Measurements from ENCODE around the gene HHLA2. TPM values are rescaled to one million over a fixed set of nuclear protein-coding genes. Genes with fewer than 3 reads are reported as not detected.

The HHLA2 gene
- total and polyA plus RNA-seq, 8 donors = 0.47 to 3.0 (median 2.4) TPM

GRCh38 chr3:108293858-108294257, 2.5 kb upstream of the HHLA2 start:
- Histone ChIP-seq H3K27ac (no peak overlapping the region), H3K4me3 (no peak overlapping the region), H3K27me3 (no peaks in the 10 kb centered on the region), H3K36me3 (no peaks in the 10 kb centered on the region), H3K9me3 (no peaks in the 10 kb centered on the region), H3K4me1 (peaks cover 0 to 20% of the 10 kb centered on the region in 2 donors)
- TF ChIP-seq CTCF (IDR thresholded peaks at IDR 0.05) = no peak
- ATAC-seq = no peak
- DNase-seq = no peak
- intact Hi-C loops (cut with DNase I) = no loop called here

- Histone ChIP-seq H3K27me3 (no peaks in the 10 kb centered on the region), H3K36me3 (no peaks in the 10 kb centered on the region), H3K9me3 (no peaks in the 10 kb centered on the region), H3K27ac (no peak overlapping the region), H3K4me1 (peaks cover 0 to 20% of the 10 kb centered on the region in 2 donors), H3K4me3 (no peak overlapping the region)
- intact Hi-C loops (cut with DNase I) = no loop called here
- ATAC-seq (no peak), DNase-seq (no peak)
- no peak for TF ChIP-seq CTCF (IDR thresholded peaks at IDR 0.05)
These were observed 750 bp upstream of the HHLA2 start for GRCh38 chr3:108295421-108296175.

GRCh38 chr3:108297647-108298046, 1.3 kb downstream of the HHLA2 start:
- intact Hi-C loops (cut with DNase I) = no loop called here
- ATAC-seq = peak; percentile 88
- Histone ChIP-seq H3K36me3 (no peaks in the 10 kb centered on the region), H3K4me1 (peaks cover 0 to 17% of the 10 kb centered on the region in 2 donors), H3K4me3 (no peak overlapping the region), H3K27ac (peak overlapping the region in 1 of 2 donors; percentile 15), H3K27me3 (no peaks in the 10 kb centered on the region), H3K9me3 (no peaks in the 10 kb centered on the region)
- TF ChIP-seq CTCF (IDR thresholded peaks at IDR 0.05) = no peak
- DNase-seq = peak in 1 of 4 donors; percentile 47

GRCh38 chr3:108298056-108298455, 1.7 kb downstream of the HHLA2 start:
- intact Hi-C loops (cut with DNase I) = no loop called here
- Histone ChIP-seq H3K9me3 (no peaks in the 10 kb centered on the region), H3K27ac (peak overlapping the region in 1 of 2 donors; percentile 15), H3K4me1 (peaks cover 0 to 13% of the 10 kb centered on the region in 2 donors), H3K27me3 (no peaks in the 10 kb centered on the region), H3K36me3 (no peaks in the 10 kb centered on the region), H3K4me3 (no peak overlapping the region)
- ATAC-seq (peak; percentile 16), DNase-seq (no peak)
- no peak for TF ChIP-seq CTCF (IDR thresholded peaks at IDR 0.05)

GRCh38 chr3:108300103-108300849, 3.9 kb downstream of the HHLA2 start:
- Histone ChIP-seq H3K9me3 (no peaks in the 10 kb centered on the region), H3K27ac (no peak overlapping the region), H3K4me1 (no peaks in the 10 kb centered on the region), H3K36me3 (no peaks in the 10 kb centered on the region), H3K27me3 (no peaks in the 10 kb centered on the region), H3K4me3 (no peak overlapping the region)
- intact Hi-C loops (cut with DNase I) = no loop called here
- ATAC-seq (no peak), DNase-seq (no peak)
- TF ChIP-seq CTCF (IDR thresholded peaks at IDR 0.05) = no peak
